K562 (cell line): Measurements from ENCODE around the gene PDK1. TPM values are rescaled to one million over a fixed set of nuclear protein-coding genes. Genes with fewer than 3 reads are reported as not detected.

Experiments
- DNMT1 ChIP-seq: fragments of 450-650 bp; IDR thresholded peaks from 2 replicates; pipeline ENCODE4 v1.6.1; 2016; ENCODE audit warnings: antibody characterized with exemption, mild to moderate bottlenecking
- E4F1 ChIP-seq: fragments of 250-450 bp; sonication (Bioruptor Pico); IDR thresholded peaks from 2 replicates; pipeline ENCODE4 v1.5.0; 2021; ENCODE audit warnings: mild to moderate bottlenecking, borderline replicate concordance
- EP300 ChIP-seq: IDR thresholded peaks from 2 replicates; pipeline ENCODE4 v1.6.1; 2012; ENCODE audit warnings: low read length, improper control_type of control experiment
- MTA2 ChIP-seq: fragments of 450-650 bp; IDR thresholded peaks from 2 replicates; pipeline ENCODE4 v1.6.1; 2016; ENCODE audit warnings: low read depth
- RFX1 ChIP-seq: fragments of 450-650 bp; IDR thresholded peaks from 2 replicates; pipeline ENCODE4 v1.6.1; 2016; ENCODE audit warnings: mild to moderate bottlenecking, moderate library complexity
- SPI1 ChIP-seq: IDR thresholded peaks from 2 replicates; pipeline ENCODE4 v1.6.1; 2011; ENCODE audit warnings: low read depth, low read length, control low read depth, borderline replicate concordance
- TAF9B ChIP-seq: fragments of 450-650 bp; IDR thresholded peaks from 2 replicates; pipeline ENCODE4 v1.6.1; 2018; ENCODE audit warnings: mild to moderate bottlenecking; ENCODE audit not compliant: partially characterized antibody
- TCFL5 ChIP-seq: fragments of 250-450 bp; sonication (Bioruptor Pico); conservative IDR thresholded peaks from 2 replicates; pipeline ENCODE4 v1.6.1; 2021; ENCODE audit warnings: mild to moderate bottlenecking, moderate library complexity, matching md5 sums
- TEAD1 ChIP-seq, 2 experiments: fragments of 450-650 bp in 1 of 2; sonication (generic) in 1 of 2; formaldehyde crosslinking; IDR thresholded peaks; 2 replicates each; pipeline versions ENCODE4 v1.4.0 to v1.8.0; 2020 to 2022; ENCODE audit warnings: mild to moderate bottlenecking in 2 of 2, missing genetic modification reagents in 1 of 2
- THRAP3 ChIP-seq: fragments of 450-650 bp; IDR thresholded peaks from 2 replicates; pipeline ENCODE4 v1.6.1; 2016; ENCODE audit warnings: mild to moderate bottlenecking, inconsistent platforms, borderline replicate concordance
- ZBTB8A ChIP-seq: fragments of 450-650 bp; IDR thresholded peaks from 2 replicates; pipeline ENCODE4 v1.6.1; 2018; ENCODE audit warnings: mild to moderate bottlenecking, moderate library complexity; ENCODE audit not compliant: partially characterized antibody
- ZNF121 ChIP-seq: sonication (generic); formaldehyde crosslinking; conservative IDR thresholded peaks from 2 replicates; pipeline ENCODE4 v1.8.0; 2022; ENCODE audit warnings: missing genetic modification reagents
- ZNF124 ChIP-seq: sonication (generic); formaldehyde crosslinking; IDR thresholded peaks from 2 replicates; pipeline ENCODE4 v1.8.1; 2022; ENCODE audit warnings: missing genetic modification reagents
- ZNF282 ChIP-seq: sonication (generic); formaldehyde crosslinking; IDR thresholded peaks from 2 replicates; pipeline ENCODE4 v1.8.1; 2023; ENCODE audit warnings: missing genetic modification reagents
- ZNF407 ChIP-seq: fragments of 450-650 bp; IDR thresholded peaks from 2 replicates; pipeline ENCODE4 v1.6.1; 2016; ENCODE audit warnings: low read depth
- ZNF551 ChIP-seq: fragments of 250-450 bp; sonication (Bioruptor Pico); IDR thresholded peaks from 2 replicates; pipeline ENCODE4 v1.5.0; 2021; ENCODE audit warnings: mild to moderate bottlenecking, moderate library complexity
- polyA plus RNA-seq, 8 experiments: library from polyadenylated mRNA; depleted of rRNA in 4 of 8; stranded (reverse) in 5 of 8; unstranded in 3 of 8; fragments of >200 nt; fragmentation: Nextera tagmentation in 2 of 8; fragmentation: Illumina TruSeq in 1 of 8; extraction: Ambion mirVana in 2 of 8; extraction: Trizol in 1 of 8; gene quantifications; 2 replicates each; pipeline versions ENCODE4 v1.2.1 to v1.2.3, GENCODE V29; 2011 to 2014; ENCODE audit warnings: inconsistent platforms in 1 of 8, missing spikeins in 1 of 8
- total RNA-seq, 7 experiments: library from RNA; depleted of rRNA in 6 of 7; stranded (reverse); fragments of >200 nt in 6 of 7; fragmentation: Illumina TruSeq in 2 of 7; extraction: Trizol in 2 of 7; gene quantifications; 2 replicates each; pipeline versions ENCODE4 v1.2.1 to v1.2.3, GENCODE V29; 2011 to 2021; ENCODE audit warnings: low replicate concordance in 1 of 7

The PDK1 gene
- total and polyA plus RNA-seq, 9 of the 15 experiments (the other 6 are each of a cell fraction or from before 2014, with no cell fraction given) = 3.5 to 176 (median 13.9) TPM

GRCh38 chr2:172552547-172553291 is 3.2 kb upstream of the PDK1 start (continued):
- TF ChIP-seq E4F1 (CRISPR knock-in tag) (no peak), EP300 (peak; percentile 99), ZNF551 (CRISPR knock-in tag) (no peak), ZNF121 (CRISPR knock-in tag) (no peak), ZNF407 (no peak), ZBTB8A (no peak), TEAD1 (CRISPR knock-in tag; IDR thresholded peaks at IDR 0.05) (peak; percentile 99), RFX1 (no peak), DNMT1 (no peak), SPI1 (no peak), MTA2 (peak; percentile 95), TAF9B (peak; percentile 98), THRAP3 (no peak), TCFL5 (no peak), ZNF124 (no peak), ZNF282 (no peak)
